Brain microvascular endothelial cell (primary cell): ENCODE results near the gene PINK1.

ENCODE experiments used
- DNase-seq: peaks from one replicate; pipeline ENCODE4 v3.0.0-alpha.2; 2020
- H3K27ac ChIP-seq: fragments of 250-450 bp; sonication (Bioruptor Pico); 2 replicates; pipeline ENCODE4 v1.5.1; 2020; ENCODE audit warnings: mild to moderate bottlenecking, moderate library complexity
- H3K27me3 ChIP-seq: fragments of 250-450 bp; sonication (Bioruptor Pico); replicated peaks from 2 replicates; pipeline ENCODE4 v1.5.1; 2020; ENCODE audit warnings: mild to moderate bottlenecking
- H3K36me3 ChIP-seq: fragments of 250-450 bp; sonication (Bioruptor Pico); replicated peaks from 2 replicates; pipeline ENCODE4 v1.5.1; 2020; ENCODE audit warnings: mild to moderate bottlenecking
- H3K4me3 ChIP-seq: 2 replicates; pipeline ENCODE4 v1.5.1; 2011; ENCODE audit warnings: low read depth, mild to moderate bottlenecking, control low read depth, low read length, moderate library complexity
- CTCF ChIP-seq: IDR thresholded peaks from 2 replicates; pipeline ENCODE4 v1.5.1; 2011; ENCODE audit warnings: low read depth, mild to moderate bottlenecking, moderate library complexity, low read length, control low read depth, inconsistent platforms; ENCODE audit errors: missing control alignments
- in situ Hi-C: cut with HindIII; loops from 2 replicates; pipeline ENCODE4 v1.10.0; 2017; ENCODE audit warnings: low sequenced_read_pairs, low pct_ligation_motif_present

Gene PINK1

GRCh38 chr1:20621012-20621411 is 12.2 kb upstream of the PINK1 start:
- Histone ChIP-seq H3K27me3 (no peaks in the 10 kb centered on the region), H3K36me3 (no peaks in the 10 kb centered on the region), H3K27ac (no peak overlapping the region), H3K4me3 (no peak overlapping the region)
- in situ Hi-C loops: no loop called here
- no peak for TF ChIP-seq CTCF
- no peak for DNase-seq

- in situ Hi-C loops: no loop called here
- H3K36me3 ChIP-seq: no peaks in the 10 kb centered on the region
- H3K27me3 ChIP-seq: no peaks in the 10 kb centered on the region
- no peak for TF ChIP-seq CTCF
- no peak overlapping the region for H3K4me3 ChIP-seq
- no peak for DNase-seq
- no peak overlapping the region for H3K27ac ChIP-seq
Observed at GRCh38 chr1:20624709-20625108, 8.5 kb upstream of the PINK1 start.

GRCh38 chr1:20625176-20626097 is 7.8 kb upstream of the PINK1 start:
- in situ Hi-C loops: no loop called here
- Histone ChIP-seq H3K27ac (no peak overlapping the region), H3K36me3 (no peaks in the 10 kb centered on the region), H3K4me3 (no peak overlapping the region), H3K27me3 (no peaks in the 10 kb centered on the region)
- no peak for TF ChIP-seq CTCF
- no peak for DNase-seq

GRCh38 chr1:20626098-20626427 is 7.2 kb upstream of the PINK1 start:
- H3K4me3 ChIP-seq: no peak overlapping the region
- H3K36me3 ChIP-seq: no peaks in the 10 kb centered on the region
- H3K27ac ChIP-seq: no peak overlapping the region
- no peak for TF ChIP-seq CTCF
- DNase-seq: no peak
- H3K27me3 ChIP-seq: no peaks in the 10 kb centered on the region
- in situ Hi-C loops: no loop called here

- Histone ChIP-seq H3K27me3 (no peaks in the 10 kb centered on the region), H3K27ac (no peak overlapping the region), H3K36me3 (no peaks in the 10 kb centered on the region), H3K4me3 (no peak overlapping the region)
- no peak for DNase-seq
- in situ Hi-C loops: no loop called here
- no peak for TF ChIP-seq CTCF
Observed at GRCh38 chr1:20626524-20626923, 6.7 kb upstream of the PINK1 start.

- no peak overlapping the region for H3K27ac ChIP-seq
- in situ Hi-C loops: no loop called here
- no peaks in the 10 kb centered on the region for H3K27me3 ChIP-seq
- TF ChIP-seq CTCF: no peak
- no peak for DNase-seq
- no peaks in the 10 kb centered on the region for H3K36me3 ChIP-seq
- H3K4me3 ChIP-seq: no peak overlapping the region
Observed at GRCh38 chr1:20630729-20631128, 2.5 kb upstream of the PINK1 start.
